ENCODE measurements around the gene ANKRD53.
"Not testable (repeated sequence)": the region's sequence is repeated elsewhere in the genome, so short reads cannot be mapped to it uniquely, and the experiment has no call there.

ANKRD53 gene

GRCh38 chr2:71006323-71006722 is 27.9 kb downstream of the ANKRD53 start:
- DNase-seq (ENCODE audit: low read depth in 4 of 4, low spot score in 1 of 4): no peak

- DNase-seq (ENCODE audit: low read depth in 4 of 4, low spot score in 1 of 4): no peak
Observed at GRCh38 chr2:71006955-71007799, 28.7 kb downstream of the ANKRD53 start.

GRCh38 chr2:71008342-71008741 is 29.9 kb downstream of the ANKRD53 start:
- no peak for DNase-seq (ENCODE audit: low read depth in 4 of 4, low spot score in 1 of 4)

- DNase-seq (ENCODE audit: low read depth in 4 of 4, low spot score in 1 of 4): not testable (repeated sequence)
Observed at GRCh38 chr2:71011786-71012185, 33.4 kb downstream of the ANKRD53 start.

GRCh38 chr2:71018625-71019024 is 40.2 kb downstream of the ANKRD53 start:
- DNase-seq (ENCODE audit: low read depth in 4 of 4, low spot score in 1 of 4): no peak

GRCh38 chr2:71019989-71020388 is 41.6 kb downstream of the ANKRD53 start:
- not testable (repeated sequence) for DNase-seq (ENCODE audit: low read depth in 4 of 4, low spot score in 1 of 4)

- not testable (repeated sequence) for DNase-seq (ENCODE audit: low read depth in 4 of 4, low spot score in 1 of 4)
Observed at GRCh38 chr2:71021394-71021793, 43.0 kb downstream of the ANKRD53 start.

- DNase-seq (ENCODE audit: low read depth in 4 of 4, low spot score in 1 of 4): peak; percentile 35 to 62 (median 51)
Observed at GRCh38 chr2:71023553-71024243, 45.3 kb downstream of the ANKRD53 start.

Data from stimulated activated CD4-positive, alpha-beta T cell treated with anti-CD3 and anti-CD28 coated beads, Interleukin-1b, Interleukin-23, amount 100 ng/mL, for 24 hours (primary cell).